ENCODE measurements around the gene ENKD1.

DNA sequence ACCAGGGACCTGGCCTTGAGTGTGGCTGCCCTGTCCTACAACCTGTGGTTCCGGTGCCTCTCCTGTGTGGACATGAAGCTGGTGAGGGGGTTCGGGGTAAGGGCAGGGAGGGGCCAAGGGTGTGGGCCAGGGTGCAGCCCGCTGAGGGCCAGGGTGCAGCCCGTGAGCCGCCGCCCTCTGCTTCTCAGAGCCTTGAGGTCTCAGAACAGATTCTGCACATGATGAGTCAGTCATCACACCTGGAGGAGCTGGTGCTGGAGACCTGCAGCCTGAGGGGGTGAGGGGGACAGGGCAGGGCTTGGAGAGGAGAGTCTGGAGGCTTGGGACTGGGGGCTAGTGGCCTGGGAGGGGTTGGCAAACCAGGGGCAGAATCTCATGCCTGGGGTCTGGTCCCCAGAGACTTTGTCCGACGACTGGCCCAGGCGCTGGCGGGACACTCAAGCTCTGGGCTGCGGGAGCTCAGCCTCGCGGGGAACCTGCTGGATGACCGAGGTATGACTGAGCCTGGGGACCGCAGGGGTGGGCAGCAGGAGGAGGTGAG lies 19.4 kb downstream of the ENKD1 start:
- no peak for TF ChIP-seq ZNF451 (CRISPR knock-in tag; IDR thresholded peaks at IDR 0.05)
- TF ChIP-seq POLR2G (IDR thresholded peaks at IDR 0.05; ENCODE audit: low read depth, low read length) = no peak
- TF ChIP-seq ZNF441 (CRISPR knock-in tag; IDR thresholded peaks at IDR 0.05; ENCODE audit: borderline replicate concordance) = no peak
- TF ChIP-seq, protein P1, sequence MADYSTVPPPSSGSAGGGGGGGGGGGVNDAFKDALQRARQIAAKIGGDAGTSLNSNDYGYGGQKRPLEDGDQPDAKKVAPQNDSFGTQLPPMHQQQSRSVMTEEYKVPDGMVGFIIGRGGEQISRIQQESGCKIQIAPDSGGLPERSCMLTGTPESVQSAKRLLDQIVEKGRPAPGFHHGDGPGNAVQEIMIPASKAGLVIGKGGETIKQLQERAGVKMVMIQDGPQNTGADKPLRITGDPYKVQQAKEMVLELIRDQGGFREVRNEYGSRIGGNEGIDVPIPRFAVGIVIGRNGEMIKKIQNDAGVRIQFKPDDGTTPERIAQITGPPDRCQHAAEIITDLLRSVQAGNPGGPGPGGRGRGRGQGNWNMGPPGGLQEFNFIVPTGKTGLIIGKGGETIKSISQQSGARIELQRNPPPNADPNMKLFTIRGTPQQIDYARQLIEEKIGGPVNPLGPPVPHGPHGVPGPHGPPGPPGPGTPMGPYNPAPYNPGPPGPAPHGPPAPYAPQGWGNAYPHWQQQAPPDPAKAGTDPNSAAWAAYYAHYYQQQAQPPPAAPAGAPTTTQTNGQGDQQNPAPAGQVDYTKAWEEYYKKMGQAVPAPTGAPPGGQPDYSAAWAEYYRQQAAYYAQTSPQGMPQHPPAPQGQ (CRISPR knock-in tag; IDR thresholded peaks at IDR 0.05; ENCODE audit: borderline replicate concordance) = no peak
- TF ChIP-seq POLR2AphosphoS5 (IDR thresholded peaks at IDR 0.05; ENCODE audit: low read depth, low read length) = no peak
- no peak for TF ChIP-seq CREM (IDR thresholded peaks at IDR 0.05)
- no peak for TF ChIP-seq CREM (CRISPR knock-in tag; IDR thresholded peaks at IDR 0.05)
- TF ChIP-seq, protein P2, sequence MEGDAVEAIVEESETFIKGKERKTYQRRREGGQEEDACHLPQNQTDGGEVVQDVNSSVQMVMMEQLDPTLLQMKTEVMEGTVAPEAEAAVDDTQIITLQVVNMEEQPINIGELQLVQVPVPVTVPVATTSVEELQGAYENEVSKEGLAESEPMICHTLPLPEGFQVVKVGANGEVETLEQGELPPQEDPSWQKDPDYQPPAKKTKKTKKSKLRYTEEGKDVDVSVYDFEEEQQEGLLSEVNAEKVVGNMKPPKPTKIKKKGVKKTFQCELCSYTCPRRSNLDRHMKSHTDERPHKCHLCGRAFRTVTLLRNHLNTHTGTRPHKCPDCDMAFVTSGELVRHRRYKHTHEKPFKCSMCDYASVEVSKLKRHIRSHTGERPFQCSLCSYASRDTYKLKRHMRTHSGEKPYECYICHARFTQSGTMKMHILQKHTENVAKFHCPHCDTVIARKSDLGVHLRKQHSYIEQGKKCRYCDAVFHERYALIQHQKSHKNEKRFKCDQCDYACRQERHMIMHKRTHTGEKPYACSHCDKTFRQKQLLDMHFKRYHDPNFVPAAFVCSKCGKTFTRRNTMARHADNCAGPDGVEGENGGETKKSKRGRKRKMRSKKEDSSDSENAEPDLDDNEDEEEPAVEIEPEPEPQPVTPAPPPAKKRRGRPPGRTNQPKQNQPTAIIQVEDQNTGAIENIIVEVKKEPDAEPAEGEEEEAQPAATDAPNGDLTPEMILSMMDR (CRISPR knock-in tag; IDR thresholded peaks at IDR 0.05) = no peak
- TF ChIP-seq MXI1 (IDR thresholded peaks at IDR 0.05; ENCODE audit: borderline replicate concordance, low read depth, low read length) = no peak
- no peak for TF ChIP-seq XRCC5 (optimal IDR thresholded peaks at IDR 0.05; ENCODE audit: low read length)
- no peak for TF ChIP-seq NR3C1 (CRISPR knock-in tag; IDR thresholded peaks at IDR 0.05)
- TF ChIP-seq, protein P3, sequence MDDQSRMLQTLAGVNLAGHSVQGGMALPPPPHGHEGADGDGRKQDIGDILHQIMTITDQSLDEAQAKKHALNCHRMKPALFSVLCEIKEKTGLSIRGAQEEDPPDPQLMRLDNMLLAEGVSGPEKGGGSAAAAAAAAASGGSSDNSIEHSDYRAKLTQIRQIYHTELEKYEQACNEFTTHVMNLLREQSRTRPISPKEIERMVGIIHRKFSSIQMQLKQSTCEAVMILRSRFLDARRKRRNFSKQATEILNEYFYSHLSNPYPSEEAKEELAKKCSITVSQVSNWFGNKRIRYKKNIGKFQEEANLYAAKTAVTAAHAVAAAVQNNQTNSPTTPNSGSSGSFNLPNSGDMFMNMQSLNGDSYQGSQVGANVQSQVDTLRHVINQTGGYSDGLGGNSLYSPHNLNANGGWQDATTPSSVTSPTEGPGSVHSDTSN (CRISPR knock-in tag; IDR thresholded peaks at IDR 0.05; ENCODE audit: borderline replicate concordance) = no peak
- TF ChIP-seq, protein P4, sequence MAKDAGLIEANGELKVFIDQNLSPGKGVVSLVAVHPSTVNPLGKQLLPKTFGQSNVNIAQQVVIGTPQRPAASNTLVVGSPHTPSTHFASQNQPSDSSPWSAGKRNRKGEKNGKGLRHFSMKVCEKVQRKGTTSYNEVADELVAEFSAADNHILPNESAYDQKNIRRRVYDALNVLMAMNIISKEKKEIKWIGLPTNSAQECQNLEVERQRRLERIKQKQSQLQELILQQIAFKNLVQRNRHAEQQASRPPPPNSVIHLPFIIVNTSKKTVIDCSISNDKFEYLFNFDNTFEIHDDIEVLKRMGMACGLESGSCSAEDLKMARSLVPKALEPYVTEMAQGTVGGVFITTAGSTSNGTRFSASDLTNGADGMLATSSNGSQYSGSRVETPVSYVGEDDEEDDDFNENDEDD (CRISPR knock-in tag; IDR thresholded peaks at IDR 0.05; ENCODE audit: borderline replicate concordance) = no peak
- TF ChIP-seq ZNF737 (CRISPR knock-in tag; IDR thresholded peaks at IDR 0.05; ENCODE audit: borderline replicate concordance) = no peak
- TF ChIP-seq EP300 (IDR thresholded peaks at IDR 0.05; ENCODE audit: low read depth in 2 of 2, low read length in 2 of 2) = no peak
- TF ChIP-seq EP300 (CRISPR knock-in tag; IDR thresholded peaks at IDR 0.05; ENCODE audit: borderline replicate concordance) = no peak

Data from HepG2 (cell line).